K562 (cell line): ENCODE measurements around the gene SSR4. TPM values are rescaled to one million over a fixed set of nuclear protein-coding genes. Genes with fewer than 3 reads are reported as not detected.

Source experiments
- ATAC-seq: fragments of 200-7000 bp; cut with Tn5 transposase; 3 replicates; pipeline ENCODE4 v1.9.1; 2020; ENCODE audit warnings: moderate library complexity
- BruUV-seq: library from RNA; stranded (reverse); fragments of 400-500 nt; replicated peaks from 2 replicates; lab custom pipeline; 2021; lab: Mats Ljungman, UMichigan
- CTCF ChIA-PET: fragments of 300-600 bp; formaldehyde crosslinking; extraction: SDS; loops from one replicate; lab custom pipeline; 2021; ENCODE audit warnings: low intra/inter-chr PET ratio; lab: Yijun Ruan, JAX
- POLR2A ChIA-PET: fragments of 300-600, 350-650 bp; sonication (Branson Sonifier 250); formaldehyde crosslinking; extraction: SDS; loops from one replicate; lab custom pipeline; 2021; ENCODE audit warnings: antibody characterized with exemption, inconsistent platforms; lab: Yijun Ruan, JAX
- DNase-seq, 4 experiments: peaks; one replicate each; pipeline versions ENCODE4 v3.0.0 to v3.0.0-alpha.2; 2011 to 2018; ENCODE audit warnings: low spot score in 3 of 4, mixed read lengths in 3 of 4; ENCODE audit errors: extremely low read depth in 1 of 4
- FAIRE-seq: peaks from 2 replicates; lab custom pipeline; 2011; peaks lifted over from hg19 to GRCh38; lab: Jason Lieb, UNC
- H2AFZ ChIP-seq: 2 replicates; pipeline ENCODE4 v1.6.0; 2011; ENCODE audit warnings: low read depth, low read length, control low read depth, inconsistent platforms
- H3K27ac ChIP-seq: fragments of 200-600 bp; 3 replicates; pipeline ENCODE4 v1.8.0; 2011; ENCODE audit warnings: low read depth, mild to moderate bottlenecking, control low read depth, inconsistent platforms, low read length, moderate library complexity, mixed read lengths; ENCODE audit errors: extremely low read depth
- H3K27me3 ChIP-seq, 2 experiments: fragments of 300-600 bp in 1 of 2; 2 replicates in 1 of 2; 3 replicates in 1 of 2; pipeline versions ENCODE4 v1.6.0 to v1.8.0; 2011; ENCODE audit warnings: inconsistent platforms in 2 of 2, low read length in 2 of 2, mild to moderate bottlenecking in 1 of 2, mixed read lengths in 1 of 2, moderate library complexity in 1 of 2; ENCODE audit not compliant: control insufficient read depth in 2 of 2, insufficient read depth in 2 of 2
- H3K36me3 ChIP-seq: fragments of 300-600 bp; 3 replicates; pipeline ENCODE4 v1.8.0; 2011; ENCODE audit warnings: mild to moderate bottlenecking, low read length, inconsistent platforms; ENCODE audit not compliant: control insufficient read depth, insufficient read depth
- H3K4me1 ChIP-seq, 2 experiments: fragments of 200-600 bp in 1 of 2; replicated peaks in 1 of 2; 2 replicates in 1 of 2; 3 replicates in 1 of 2; pipeline versions ENCODE4 v1.5.1 to v1.8.0; 2011; ENCODE audit warnings: inconsistent platforms in 2 of 2, low read length in 2 of 2, mild to moderate bottlenecking in 1 of 2, mixed read lengths in 1 of 2, moderate library complexity in 1 of 2; ENCODE audit not compliant: control insufficient read depth in 2 of 2, insufficient read depth in 2 of 2
- H3K4me2 ChIP-seq: 2 replicates; pipeline ENCODE4 v1.6.1; 2011; ENCODE audit warnings: low read length, control low read depth, inconsistent platforms, mixed read lengths; ENCODE audit not compliant: insufficient read depth
- H3K4me3 ChIP-seq: fragments of 200-600 bp; sonication (generic), shearing (Covaris generic); 2 replicates; pipeline ENCODE4 v1.5.1; 2016; ENCODE audit warnings: control low read depth, inconsistent platforms
- H3K79me2 ChIP-seq: fragments of 200-600 bp; 3 replicates; pipeline ENCODE4 v1.8.0; 2011; ENCODE audit warnings: low read length, inconsistent platforms; ENCODE audit not compliant: control insufficient read depth, insufficient read depth
- H3K9ac ChIP-seq, 2 experiments: 2 replicates each; pipeline versions ENCODE4 v1.6.0 to v1.6.1; 2011; ENCODE audit warnings: low read depth in 2 of 2, low read length in 2 of 2, control low read depth in 1 of 2, inconsistent platforms in 1 of 2, mild to moderate bottlenecking in 1 of 2, mixed read lengths in 1 of 2; ENCODE audit not compliant: insufficient read depth in 1 of 2
- H3K9me1 ChIP-seq: one replicate; pipeline ENCODE4 v1.6.0; 2011; ENCODE audit warnings: inconsistent platforms, mild to moderate bottlenecking, low read length, moderate library complexity; ENCODE audit not compliant: control insufficient read depth, insufficient read depth
- H3K9me3 ChIP-seq: replicated peaks from 2 replicates; pipeline ENCODE4 v1.5.1; 2011; ENCODE audit warnings: low read depth, low read length, inconsistent platforms; ENCODE audit not compliant: control insufficient read depth, insufficient read depth
- H4K20me1 ChIP-seq: replicated peaks from 2 replicates; pipeline ENCODE4 v1.6.1; 2011; ENCODE audit warnings: low read length, inconsistent platforms, mixed read lengths; ENCODE audit not compliant: control insufficient read depth, insufficient read depth
- EHMT2 ChIP-seq: fragments of 450-650 bp; IDR thresholded peaks from 2 replicates; pipeline ENCODE4 v1.6.1; 2018; ENCODE audit warnings: antibody characterized with exemption
- IFI16 ChIP-seq: fragments of 250-450 bp; sonication (Bioruptor Pico); IDR thresholded peaks from 2 replicates; pipeline ENCODE4 v2.1.2; 2022; ENCODE audit warnings: mild to moderate bottlenecking, inconsistent platforms
- NR2C2 ChIP-seq, 2 experiments: fragments of 200-800 bp in 1 of 2; sonication (Bioruptor generic) in 1 of 2; sonication (generic) in 1 of 2; formaldehyde crosslinking in 1 of 2; IDR thresholded peaks; 2 replicates each; pipeline versions ENCODE4 v1.6.1 to v1.8.0; 2016 to 2022; ENCODE audit warnings: mild to moderate bottlenecking in 1 of 2, missing compliant biosample characterization in 1 of 2, missing genetic modification characterization in 1 of 2, missing genetic modification reagents in 1 of 2
- PCBP2 ChIP-seq: fragments of 200-400 bp; formaldehyde crosslinking; IDR thresholded peaks from 2 replicates; pipeline ENCODE4 v1.6.1; 2018; ENCODE audit warnings: low read length, low read depth, mild to moderate bottlenecking, moderate library complexity; ENCODE audit not compliant: poor library complexity, severe bottlenecking
- POLR2G ChIP-seq: fragments of 200-400 bp; formaldehyde crosslinking; IDR thresholded peaks from 2 replicates; pipeline ENCODE4 v1.6.1; 2017; ENCODE audit warnings: low read depth, mild to moderate bottlenecking, antibody characterized with exemption, low read length, moderate library complexity
- PTTG1 ChIP-seq: fragments of 450-650 bp; IDR thresholded peaks from 2 replicates; pipeline ENCODE4 v1.6.1; 2016; ENCODE audit warnings: low read depth, mild to moderate bottlenecking, missing genetic modification characterization, missing compliant biosample characterization
- RBFOX2 ChIP-seq: fragments of 200-400 bp; formaldehyde crosslinking; IDR thresholded peaks from 2 replicates; pipeline ENCODE4 v1.6.1; 2017; ENCODE audit warnings: low read depth, mild to moderate bottlenecking, low read length, moderate library complexity
- RCOR1 ChIP-seq, 2 experiments: IDR thresholded peaks; 2 replicates each; pipeline ENCODE4 v1.6.1; 2012; ENCODE audit warnings: low read depth in 2 of 2, low read length in 2 of 2, borderline replicate concordance in 1 of 2, improper control_type of control experiment in 1 of 2
- XRCC5 ChIP-seq: fragments of 200-400 bp; formaldehyde crosslinking; IDR thresholded peaks from 2 replicates; pipeline ENCODE4 v1.6.1; 2017; ENCODE audit warnings: low read depth, mild to moderate bottlenecking, low read length
- WGBS: fragments of 100-300 bp; shearing (Covaris generic); methylation state at CpG from one replicate; pipeline ENCODE4 v1.1.6; 2016; ENCODE audit warnings: low coverage, mixed read lengths; ENCODE audit not compliant: insufficient coverage; ENCODE audit errors: missing lambda C conversion rate; 5-methylcytosine and 5-hydroxymethylcytosine counted together
- in situ Hi-C: fragments of 300-500 bp; cut with MboI; formaldehyde crosslinking; loops from 4 replicates; pipeline ENCODE4 v1.15.0; 2018; ENCODE audit warnings: inconsistent platforms, mixed read lengths
- intact Hi-C: fragments of 100-400 bp; cut with micrococcal nuclease; formaldehyde crosslinking; loops from 2 replicates; pipeline ENCODE4 v1.14.2; 2022
- polyA plus RNA-seq, 8 experiments: library from polyadenylated mRNA; depleted of rRNA in 4 of 8; stranded (reverse) in 5 of 8; unstranded in 3 of 8; fragments of >200 nt; fragmentation: Nextera tagmentation in 2 of 8; fragmentation: Illumina TruSeq in 1 of 8; extraction: Ambion mirVana in 2 of 8; extraction: Trizol in 1 of 8; gene quantifications; 2 replicates each; pipeline versions ENCODE4 v1.2.1 to v1.2.3, GENCODE V29; 2011 to 2014; ENCODE audit warnings: inconsistent platforms in 1 of 8, missing spikeins in 1 of 8
- total RNA-seq, 7 experiments: library from RNA; depleted of rRNA in 6 of 7; stranded (reverse); fragments of >200 nt in 6 of 7; fragmentation: Illumina TruSeq in 2 of 7; extraction: Trizol in 2 of 7; gene quantifications; 2 replicates each; pipeline versions ENCODE4 v1.2.1 to v1.2.3, GENCODE V29; 2011 to 2021; ENCODE audit warnings: low replicate concordance in 1 of 7
- TF ChIP-seq, protein P1 (sequence below), 3 experiments: IDR thresholded peaks in 2 of 3; conservative IDR thresholded peaks in 1 of 3; 2 replicates each; pipeline ENCODE4 v1.5.1; 2011 to 2012; ENCODE audit warnings: low read length in 3 of 3, mild to moderate bottlenecking in 3 of 3, control low read depth in 2 of 3, improper control_type of control experiment in 1 of 3, inconsistent platforms in 1 of 3, low read depth in 1 of 3, mixed read lengths in 1 of 3, moderate library complexity in 1 of 3; ENCODE audit not compliant: insufficient read depth in 2 of 3

The SSR4 gene
- total and polyA plus RNA-seq, 9 of the 15 experiments (the other 6 are each of a cell fraction or from before 2014, with no cell fraction given): 146 to 492 (median 272) TPM

- TF ChIP-seq PCBP2: no peak
Measured at GRCh38 chrX:153767674-153768055, 26.8 kb upstream of the SSR4 start (continued).

GRCh38 chrX:153768311-153769157, 25.9 kb upstream of the SSR4 start:
- Histone ChIP-seq H3K4me3 (no peak overlapping the region), H3K9ac (peak overlapping the region in 1 of 2 experiments; percentile 58; a peak in 1 of 4 replicates), H4K20me1 (no peaks in the 10 kb centered on the region), H3K36me3 (no peaks in the 10 kb centered on the region), H2AFZ (no peak overlapping the region), H3K4me2 (no peak overlapping the region), H3K79me2 (peaks cover 14% of the 10 kb centered on the region), H3K27me3 (no peaks in the 10 kb centered on the region), H3K27ac (no peak overlapping the region), H3K4me1 (peaks cover 15 to 96% of the 10 kb centered on the region in 2 experiments), H3K9me3 (no peaks in the 10 kb centered on the region), H3K9me1 (no peaks in the 10 kb centered on the region)
- no peak for DNase-seq
- ATAC-seq: no peak
- in situ Hi-C loops (no loop called here), intact Hi-C loops (loop anchor here (5.0 kb wide), 1 partner anchor 159 kb away; the partner anchor contains the start of gene ARHGAP4)
- no peak for FAIRE-seq
- TF ChIP-seq IFI16 (CRISPR knock-in tag) (no peak), NR2C2 (CRISPR knock-in tag; IDR thresholded peaks at IDR 0.05) (no peak), NR2C2 (tag; IDR thresholded peaks at IDR 0.05) (no peak), PTTG1 (tag) (no peak), POLR2G (peak; percentile 13), RCOR1 (IDR thresholded peaks at IDR 0.05; ENCODE audit: borderline replicate concordance in 1 of 2, low read depth in 2 of 2, low read length in 2 of 2) (no peak), EHMT2 (no peak), XRCC5 (no peak), RBFOX2 (peak; percentile 31; the same call in 1 of the 2 replicates)
- TF ChIP-seq, protein P1, sequence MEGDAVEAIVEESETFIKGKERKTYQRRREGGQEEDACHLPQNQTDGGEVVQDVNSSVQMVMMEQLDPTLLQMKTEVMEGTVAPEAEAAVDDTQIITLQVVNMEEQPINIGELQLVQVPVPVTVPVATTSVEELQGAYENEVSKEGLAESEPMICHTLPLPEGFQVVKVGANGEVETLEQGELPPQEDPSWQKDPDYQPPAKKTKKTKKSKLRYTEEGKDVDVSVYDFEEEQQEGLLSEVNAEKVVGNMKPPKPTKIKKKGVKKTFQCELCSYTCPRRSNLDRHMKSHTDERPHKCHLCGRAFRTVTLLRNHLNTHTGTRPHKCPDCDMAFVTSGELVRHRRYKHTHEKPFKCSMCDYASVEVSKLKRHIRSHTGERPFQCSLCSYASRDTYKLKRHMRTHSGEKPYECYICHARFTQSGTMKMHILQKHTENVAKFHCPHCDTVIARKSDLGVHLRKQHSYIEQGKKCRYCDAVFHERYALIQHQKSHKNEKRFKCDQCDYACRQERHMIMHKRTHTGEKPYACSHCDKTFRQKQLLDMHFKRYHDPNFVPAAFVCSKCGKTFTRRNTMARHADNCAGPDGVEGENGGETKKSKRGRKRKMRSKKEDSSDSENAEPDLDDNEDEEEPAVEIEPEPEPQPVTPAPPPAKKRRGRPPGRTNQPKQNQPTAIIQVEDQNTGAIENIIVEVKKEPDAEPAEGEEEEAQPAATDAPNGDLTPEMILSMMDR (IDR thresholded peaks at IDR 0.05 in 2 of 3, conservative IDR thresholded peaks at IDR 0.05 in 1 of 3; ENCODE audit: insufficient read depth in 2 of 3, low read depth in 1 of 3, low read length in 3 of 3): 0 out of 6 replicates have a peak, but pooled peaks of 1 of the 3 experiments have one; percentile 15
- no TSS peak for BruUV-seq
- ChIA-PET POLR2A (no interaction called here), CTCF (no interaction called here)
- WGBS: 78% methylated on average over 12 of the region's 22 CpGs
